WTC11 (cell line): ENCODE data around the gene NUP214. TPM values are rescaled to one million over a fixed set of nuclear protein-coding genes. Genes with fewer than 3 reads are reported as not detected.

Source experiments
- ATAC-seq: fragments of 200-7000 bp; cut with Tn5 transposase; 2 replicates; pipeline ENCODE4 v1.10.0; 2021; ENCODE audit warnings: mild to moderate bottlenecking, moderate library complexity
- CTCF ChIA-PET: fragments of 300-600 bp; sonication (Branson Sonifier 250); formaldehyde crosslinking; loops from one replicate; lab custom pipeline; 2021; ENCODE audit warnings: antibody characterized with exemption; lab: Charles Lee
- POLR2A ChIA-PET: fragments of 350-600 bp; sonication (Branson Sonifier 250); formaldehyde crosslinking; loops from one replicate; lab custom pipeline; 2021; ENCODE audit warnings: antibody characterized with exemption; lab: Charles Lee
- DNase-seq: peaks from one replicate; pipeline ENCODE4 v3.0.0; 2021; ENCODE audit warnings: low spot score
- H3K27ac Mint-ChIP-seq: 2 replicates; pipeline ENCODE4 v1.8.0; 2021; ENCODE audit warnings: mixed read lengths
- H3K27me3 Mint-ChIP-seq: 2 replicates; pipeline ENCODE4 v1.8.0; 2021; ENCODE audit warnings: low read depth, mild to moderate bottlenecking, moderate library complexity, mixed read lengths
- H3K36me3 Mint-ChIP-seq: 2 replicates; pipeline ENCODE4 v1.8.0; 2021; ENCODE audit warnings: mixed read lengths
- H3K4me1 Mint-ChIP-seq: 2 replicates; pipeline ENCODE4 v1.8.0; 2022; ENCODE audit warnings: mixed read lengths
- H3K4me3 Mint-ChIP-seq: 2 replicates; pipeline ENCODE4 v1.8.0; 2021; ENCODE audit warnings: mild to moderate bottlenecking, moderate library complexity, mixed read lengths
- H3K9me3 Mint-ChIP-seq: 2 replicates; pipeline ENCODE4 v1.8.0; 2021; ENCODE audit warnings: mixed read lengths
- AFF4 ChIP-seq: sonication (generic); formaldehyde crosslinking; IDR thresholded peaks from 2 replicates; pipeline ENCODE4 v1.8.1; 2023; ENCODE audit warnings: mild to moderate bottlenecking, missing genetic modification reagents, borderline replicate concordance
- CREM ChIP-seq: sonication (generic); formaldehyde crosslinking; IDR thresholded peaks from 2 replicates; pipeline ENCODE4 v1.8.1; 2022; ENCODE audit warnings: mild to moderate bottlenecking, missing genetic modification reagents, moderate library complexity
- E2F4 ChIP-seq: sonication (generic); formaldehyde crosslinking; IDR thresholded peaks from 2 replicates; pipeline ENCODE4 v1.8.1; 2022; ENCODE audit warnings: low read depth, mild to moderate bottlenecking, moderate library complexity, missing genetic modification reagents, borderline replicate concordance
- E2F5 ChIP-seq: sonication (generic); formaldehyde crosslinking; IDR thresholded peaks from 2 replicates; pipeline ENCODE4 v1.8.1; 2022; ENCODE audit warnings: mild to moderate bottlenecking, moderate library complexity, missing genetic modification reagents
- ELF4 ChIP-seq: sonication (generic); formaldehyde crosslinking; IDR thresholded peaks from 2 replicates; pipeline ENCODE4 v1.8.1; 2022; ENCODE audit warnings: low read depth, mild to moderate bottlenecking, moderate library complexity, missing genetic modification reagents
- ESRRA ChIP-seq: sonication (generic); formaldehyde crosslinking; IDR thresholded peaks from 2 replicates; pipeline ENCODE4 v1.8.1; 2022; ENCODE audit warnings: mild to moderate bottlenecking, missing genetic modification reagents, borderline replicate concordance
- FOXP1 ChIP-seq: sonication (generic); formaldehyde crosslinking; IDR thresholded peaks from 2 replicates; pipeline ENCODE4 v1.8.0; 2022; ENCODE audit warnings: missing genetic modification reagents, mild to moderate bottlenecking, moderate library complexity, borderline replicate concordance
- IRF1 ChIP-seq: sonication (generic); formaldehyde crosslinking; IDR thresholded peaks from 2 replicates; pipeline ENCODE4 v1.8.0; 2023; ENCODE audit warnings: missing genetic modification reagents
- NFATC4 ChIP-seq: fragments of 250-450 bp; sonication (Bioruptor Pico); IDR thresholded peaks from 2 replicates; pipeline ENCODE4 v1.9.0; 2021; ENCODE audit warnings: mild to moderate bottlenecking
- NR2C2 ChIP-seq: sonication (generic); formaldehyde crosslinking; IDR thresholded peaks from 2 replicates; pipeline ENCODE4 v1.8.0; 2022; ENCODE audit warnings: mild to moderate bottlenecking, missing genetic modification reagents
- OVOL2 ChIP-seq: fragments of 250-450 bp; sonication (Bioruptor Pico); IDR thresholded peaks from 2 replicates; pipeline ENCODE4 v1.9.0; 2021; ENCODE audit warnings: mild to moderate bottlenecking, borderline replicate concordance
- USF1 ChIP-seq: sonication (generic); formaldehyde crosslinking; IDR thresholded peaks from 2 replicates; pipeline ENCODE4 v1.8.0; 2022; ENCODE audit warnings: mild to moderate bottlenecking, missing genetic modification reagents
- ZNF121 ChIP-seq: sonication (generic); formaldehyde crosslinking; IDR thresholded peaks from 2 replicates; pipeline ENCODE4 v1.8.0; 2023; ENCODE audit warnings: missing genetic modification reagents
- ZNF138 ChIP-seq: sonication (generic); formaldehyde crosslinking; conservative IDR thresholded peaks from 2 replicates; pipeline ENCODE4 v1.8.1; 2022; ENCODE audit warnings: mild to moderate bottlenecking, moderate library complexity, missing genetic modification reagents
- ZNF532 ChIP-seq: fragments of 250-450 bp; sonication (Bioruptor Pico); IDR thresholded peaks from 2 replicates; pipeline ENCODE4 v1.9.0; 2021; ENCODE audit warnings: mild to moderate bottlenecking, borderline replicate concordance
- ZSCAN18 ChIP-seq: fragments of 250-450 bp; sonication (Bioruptor Pico); IDR thresholded peaks from 2 replicates; pipeline ENCODE4 v2.1.2; 2022; ENCODE audit warnings: mild to moderate bottlenecking, moderate library complexity
- total RNA-seq: library from RNA; stranded (reverse); gene quantifications from 3 replicates; pipeline ENCODE4 v1.2.3, GENCODE V29; 2021

The NUP214 gene
- total RNA-seq, 1 experiment from 2014 or later = 41.8 TPM

- H3K27ac Mint-ChIP-seq = 0 out of 2 replicates have a peak overlapping the region, but pooled peaks have one; percentile 29
- POLR2A ChIA-PET = no interaction called here
- H3K4me3 Mint-ChIP-seq = no peak overlapping the region
- ATAC-seq = no peak
- H3K4me1 Mint-ChIP-seq = no peaks in the 10 kb centered on the region
- H3K9me3 Mint-ChIP-seq = no peaks in the 10 kb centered on the region
- H3K27me3 Mint-ChIP-seq = no peaks in the 10 kb centered on the region
- CTCF ChIA-PET = no interaction called here
- DNase-seq = no peak
- TF ChIP-seq ZNF532 (CRISPR knock-in tag) (no peak), E2F4 (no peak), NFATC4 (no peak), FOXP1 (no peak), ELF4 (CRISPR knock-in tag) (no peak), AFF4 (CRISPR knock-in tag) (no peak), ESRRA (CRISPR knock-in tag) (no peak), CREM (CRISPR knock-in tag) (no peak), NR2C2 (CRISPR knock-in tag) (no peak), OVOL2 (CRISPR knock-in tag) (no peak), USF1 (CRISPR knock-in tag) (no peak), ZSCAN18 (CRISPR knock-in tag) (no peak), IRF1 (CRISPR knock-in tag) (no peak), ZNF121 (CRISPR knock-in tag) (no peak), ZNF138 (CRISPR knock-in tag) (no peak), E2F5 (no peak)
- no peaks in the 10 kb centered on the region; the same call in 1 of the 2 replicates for H3K36me3 Mint-ChIP-seq
Observed at GRCh38 chr9:131080589-131080988, 44.8 kb upstream of the NUP214 start.
